HG03460 (cell line): ENCODE data around the gene NCOA3.
"Not testable (repeated sequence)": the region's sequence is repeated elsewhere in the genome, so short reads cannot be mapped to it uniquely, and the experiment has no call there.

Experiments
- ATAC-seq: cut with Tn5 transposase; IDR thresholded peaks from one replicate; pipeline ENCODE4 v1.9.1; 2021; ENCODE audit not compliant: unreplicated experiment

NCOA3 gene

DNA sequence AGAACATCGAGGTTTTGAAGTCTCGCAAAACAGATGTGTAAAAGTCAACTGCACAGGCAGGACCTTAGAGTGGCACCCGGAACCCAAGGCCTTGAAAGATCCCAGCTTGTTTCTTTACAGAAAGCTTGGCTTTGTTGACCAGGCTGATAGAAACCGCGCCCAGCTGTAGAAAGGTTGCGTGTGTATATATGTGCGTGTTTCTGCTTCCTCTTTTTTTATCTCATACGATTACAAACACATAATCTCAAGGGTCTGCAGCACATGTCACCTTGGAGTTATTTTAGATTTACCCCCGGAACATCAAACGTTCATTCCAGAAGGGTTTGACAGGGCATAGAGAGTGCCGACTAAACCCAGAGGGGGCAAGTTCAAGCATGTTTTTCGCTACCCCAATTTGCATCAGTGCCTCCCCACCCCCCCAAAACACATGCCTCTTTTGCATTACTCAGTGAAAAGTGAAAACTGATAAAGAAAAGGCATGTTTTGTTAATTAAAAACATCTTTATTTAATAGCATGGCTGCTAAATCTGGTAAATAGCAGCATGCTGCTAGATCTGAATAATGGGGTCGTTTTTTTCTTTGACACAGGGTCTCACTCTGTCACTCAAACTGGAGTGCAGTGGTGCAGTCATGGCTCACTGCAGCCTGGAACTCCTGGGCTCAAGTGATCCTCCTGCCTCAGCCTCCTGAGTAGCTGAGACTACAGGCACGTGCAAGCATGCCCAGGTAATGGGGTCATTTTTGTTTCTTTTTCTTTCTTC, 33.2 kb upstream of the NCOA3 start:
- peak; percentile 53 for ATAC-seq

DNA sequence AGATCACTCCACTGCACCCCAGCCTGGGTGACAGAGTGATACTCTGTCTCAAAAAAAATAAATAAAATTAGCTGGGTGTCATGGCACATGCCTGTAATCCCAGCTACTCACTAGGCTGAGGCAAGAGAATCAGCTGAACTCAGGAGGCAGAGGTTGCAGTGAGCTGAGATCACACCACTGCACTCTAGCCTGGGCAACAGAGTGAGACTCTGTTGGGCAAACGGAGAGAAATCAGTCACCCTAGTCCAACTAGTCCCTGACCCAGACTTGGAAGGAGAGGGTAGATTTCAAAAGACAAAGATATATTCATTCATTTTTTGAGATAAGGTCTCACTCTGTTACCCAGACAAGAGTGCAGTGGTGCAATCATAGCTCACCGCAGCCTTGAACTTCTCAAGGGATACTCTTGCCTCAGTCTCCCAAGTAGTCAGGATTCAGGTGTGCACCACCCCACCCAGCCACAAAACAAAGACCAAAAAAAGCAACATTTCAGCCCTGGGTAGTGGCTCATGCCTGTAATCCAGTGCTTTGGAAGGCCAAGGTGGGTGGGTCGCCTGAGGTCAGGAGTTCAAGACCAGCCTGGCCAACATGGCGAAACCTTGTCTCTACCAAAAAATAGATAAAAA, 26.2 kb upstream of the NCOA3 start:
- no peak for ATAC-seq

DNA sequence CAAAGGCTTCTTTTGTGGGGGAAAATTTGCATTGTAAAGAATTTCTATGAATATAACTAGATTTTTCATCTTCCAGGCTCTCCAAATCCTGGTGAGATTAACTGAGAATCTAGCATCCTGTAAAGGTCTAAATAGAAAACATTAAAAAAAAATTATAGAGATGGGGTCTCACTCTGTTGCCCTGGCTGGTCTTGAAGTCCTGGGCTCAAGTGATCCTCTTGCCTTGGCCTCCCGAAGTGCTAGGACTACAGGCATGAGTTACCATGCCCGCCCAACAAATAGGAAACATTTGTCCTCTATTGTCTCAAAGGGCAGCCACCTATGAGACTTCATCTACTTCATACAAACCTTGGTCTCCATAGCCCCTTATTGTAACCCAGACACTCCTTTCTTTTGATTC, 25.2 kb upstream of the NCOA3 start:
- ATAC-seq, result no peak

DNA sequence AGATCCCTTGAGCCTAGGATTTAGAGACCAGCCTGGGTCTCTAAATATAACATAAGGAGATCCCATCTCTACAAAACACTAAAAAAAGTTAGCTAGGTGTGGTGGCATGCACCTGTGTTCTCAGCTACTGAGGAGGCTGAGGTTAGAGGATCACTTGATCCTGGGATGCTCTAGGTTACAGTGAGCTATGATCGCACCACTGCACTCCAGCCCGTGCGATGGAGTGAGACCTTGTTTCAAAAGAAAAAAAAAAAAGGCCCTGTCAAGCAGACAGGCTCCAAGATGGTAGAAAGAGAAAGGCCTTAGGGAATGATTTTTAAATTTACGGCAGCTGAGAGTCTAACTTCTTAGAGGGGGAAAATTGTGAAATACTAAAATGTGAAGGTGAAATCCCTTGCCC, 22.6 kb upstream of the NCOA3 start:
- no peak for ATAC-seq

DNA sequence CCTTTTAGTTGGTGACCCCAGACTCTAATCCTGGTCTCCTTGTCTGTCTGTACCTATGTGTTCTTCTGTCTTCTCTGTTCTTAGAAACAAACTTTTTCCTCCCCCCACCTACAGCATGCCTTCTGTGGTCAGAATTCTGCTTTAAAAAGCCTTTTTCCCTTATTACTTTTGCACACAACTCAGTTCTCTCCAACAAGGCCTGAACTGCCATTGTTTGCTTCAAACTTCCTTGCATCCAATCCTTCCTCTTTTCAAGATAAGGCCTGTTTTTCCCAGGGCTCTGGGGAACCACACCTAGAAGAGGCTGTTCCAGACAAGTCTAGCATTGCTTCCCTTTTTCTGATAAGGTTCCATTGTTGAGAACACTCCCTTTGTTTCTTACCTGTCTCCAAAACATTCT, 22.2 kb upstream of the NCOA3 start:
- ATAC-seq, result no peak

DNA sequence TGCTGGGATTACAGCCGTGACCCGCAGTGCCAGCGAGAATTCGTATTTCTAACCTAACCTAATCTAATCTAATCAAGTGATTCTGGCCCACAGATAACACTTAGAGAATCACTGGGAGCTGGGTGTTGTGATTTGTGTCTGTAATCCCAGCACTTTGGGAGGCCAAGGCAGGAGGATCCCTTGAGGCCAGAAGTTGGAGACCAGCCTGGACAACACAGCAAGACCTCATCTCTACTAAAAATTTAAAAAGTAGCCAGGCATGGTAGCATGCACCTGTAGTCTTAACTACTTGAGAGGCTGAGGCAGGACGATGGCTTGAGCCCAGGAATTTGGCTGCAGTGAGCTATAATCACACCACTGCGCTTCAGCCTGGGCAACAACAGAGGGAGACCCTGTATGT, 21.4 kb upstream of the NCOA3 start:
- ATAC-seq, result no peak

DNA sequence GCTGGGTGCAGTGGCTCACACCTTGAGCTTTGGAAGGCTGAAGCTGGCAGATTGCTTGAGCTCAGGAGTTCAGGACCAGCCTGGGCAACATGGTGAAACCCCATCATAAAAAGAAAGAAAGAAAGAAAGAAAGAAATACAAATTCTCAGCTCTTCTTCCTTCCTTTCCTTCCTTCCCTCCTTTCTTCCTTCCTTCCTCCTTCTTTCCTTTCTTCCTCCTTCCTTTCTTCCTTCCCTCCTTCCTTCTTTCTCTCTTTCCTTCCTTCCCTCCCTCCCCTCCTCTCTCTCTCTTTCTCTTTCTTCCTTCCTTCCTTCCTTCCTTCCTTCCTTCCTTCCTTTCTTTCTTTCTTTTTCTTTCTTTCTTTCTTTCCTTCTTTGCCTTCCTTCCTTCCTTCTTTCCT, 21.0 kb upstream of the NCOA3 start:
- no peak for ATAC-seq

DNA sequence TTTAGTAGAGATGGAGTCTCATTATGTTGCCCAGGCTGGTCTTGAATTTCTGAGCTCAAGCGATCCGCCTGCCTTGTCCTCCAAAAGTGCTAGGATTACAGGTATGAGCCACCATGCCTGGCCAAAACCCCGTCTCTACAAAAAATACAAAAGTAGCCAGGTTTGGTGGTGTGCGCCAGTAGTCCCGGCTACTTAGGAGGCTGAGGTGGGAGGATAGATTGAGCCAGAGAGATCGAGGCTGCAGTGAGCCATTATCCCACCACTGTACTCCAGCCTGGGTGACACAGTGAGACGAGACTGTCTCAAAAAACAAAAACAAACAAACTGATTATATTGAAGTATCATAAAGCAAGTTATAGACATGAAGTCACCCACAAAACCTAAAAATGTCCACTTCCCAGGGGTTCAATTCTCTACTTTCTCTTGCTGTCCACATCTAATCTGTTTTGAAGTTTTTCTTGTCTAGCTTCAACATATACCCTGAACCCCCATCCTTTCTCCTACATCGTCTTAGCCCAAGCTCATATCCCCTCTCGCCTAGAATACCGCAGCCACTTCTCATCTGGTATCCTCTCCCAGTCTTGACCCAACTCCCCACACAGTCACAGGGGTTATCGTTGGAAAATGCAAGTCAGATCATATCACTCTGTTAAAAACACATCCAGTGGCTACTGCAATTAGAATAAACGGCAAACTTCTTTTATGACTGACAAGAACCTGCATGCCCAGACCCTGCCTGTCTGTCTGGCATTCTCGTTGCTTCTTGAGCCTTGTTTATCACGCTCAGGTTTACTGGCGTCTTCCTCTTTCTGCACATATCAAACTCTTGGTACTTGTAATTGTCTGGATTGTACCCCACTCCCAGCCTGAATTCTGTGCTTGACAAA, 20.1 kb upstream of the NCOA3 start:
- no peak for ATAC-seq

DNA sequence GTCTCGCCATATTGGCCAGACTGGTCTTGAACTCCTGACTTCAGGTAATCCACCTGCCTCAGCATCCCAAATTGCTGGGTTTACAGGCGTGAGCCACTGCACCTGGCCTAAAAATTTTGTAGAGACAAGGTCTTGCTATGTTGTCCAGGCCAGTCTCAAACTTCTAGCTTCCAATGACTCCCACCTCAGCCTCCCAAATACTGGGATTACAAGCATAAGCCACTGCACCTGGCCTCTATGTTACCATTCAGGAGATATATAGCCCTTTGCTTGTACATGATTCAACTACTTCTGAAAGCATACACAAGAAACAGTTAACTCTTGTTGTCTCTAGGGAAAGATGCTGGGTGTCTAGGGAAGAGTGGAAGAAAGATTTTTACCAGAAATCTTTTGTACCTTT, 19.0 kb upstream of the NCOA3 start:
- ATAC-seq, result no peak

DNA sequence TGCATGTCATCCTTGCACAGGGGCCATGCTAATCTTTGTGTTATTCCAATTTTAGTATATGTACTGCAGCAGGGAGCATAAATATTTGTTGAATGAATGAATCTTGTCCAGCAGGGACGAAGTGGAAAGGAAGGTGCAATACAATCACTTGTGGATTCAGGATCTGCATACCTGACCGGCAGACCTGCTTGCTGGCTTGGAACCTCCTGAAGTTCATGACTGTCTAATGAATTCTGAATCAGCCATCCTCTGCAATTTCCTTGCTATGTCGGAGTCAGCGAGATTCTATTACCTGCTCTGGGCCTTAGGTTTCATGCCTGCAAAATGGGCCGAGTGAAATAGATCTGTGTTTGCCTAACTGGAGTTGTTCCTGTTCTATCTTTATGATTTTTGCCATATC, 17.4 kb upstream of the NCOA3 start:
- no peak for ATAC-seq

DNA sequence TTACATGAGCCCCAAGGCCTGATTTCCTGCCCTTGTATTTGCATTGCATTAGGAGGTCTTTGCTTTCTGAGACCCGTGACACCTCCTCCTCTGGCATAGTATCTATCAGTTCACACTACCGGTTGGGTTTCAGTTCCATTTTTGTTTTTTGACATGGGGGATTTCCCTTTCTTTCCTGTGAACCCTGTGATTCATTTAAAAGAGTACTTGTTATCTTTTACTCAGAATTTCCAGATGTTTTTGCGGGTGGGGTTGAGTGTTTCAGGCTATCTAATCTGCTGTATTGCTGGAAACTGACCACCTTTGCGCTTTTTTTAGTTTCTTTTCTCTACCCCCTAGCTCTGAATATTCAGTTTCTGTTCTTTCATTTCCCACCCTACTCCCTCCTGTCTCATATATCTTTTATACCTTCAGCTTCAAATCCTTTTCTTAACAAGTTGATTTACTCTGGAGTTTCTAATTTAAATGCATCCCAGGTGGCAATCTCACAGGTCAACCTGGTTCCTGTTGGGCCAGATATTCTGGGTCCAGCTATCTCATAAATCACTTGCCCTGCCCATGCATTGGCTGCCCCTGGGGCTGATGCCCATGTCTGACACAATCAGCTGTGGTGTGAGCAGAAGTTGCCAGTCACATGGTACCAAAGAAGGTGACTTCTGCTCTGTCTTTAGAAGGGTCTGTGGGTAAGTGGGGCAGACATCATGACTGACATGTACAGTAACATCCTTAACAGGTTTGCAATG, 14.3 kb upstream of the NCOA3 start:
- peak; percentile 83 for ATAC-seq

DNA sequence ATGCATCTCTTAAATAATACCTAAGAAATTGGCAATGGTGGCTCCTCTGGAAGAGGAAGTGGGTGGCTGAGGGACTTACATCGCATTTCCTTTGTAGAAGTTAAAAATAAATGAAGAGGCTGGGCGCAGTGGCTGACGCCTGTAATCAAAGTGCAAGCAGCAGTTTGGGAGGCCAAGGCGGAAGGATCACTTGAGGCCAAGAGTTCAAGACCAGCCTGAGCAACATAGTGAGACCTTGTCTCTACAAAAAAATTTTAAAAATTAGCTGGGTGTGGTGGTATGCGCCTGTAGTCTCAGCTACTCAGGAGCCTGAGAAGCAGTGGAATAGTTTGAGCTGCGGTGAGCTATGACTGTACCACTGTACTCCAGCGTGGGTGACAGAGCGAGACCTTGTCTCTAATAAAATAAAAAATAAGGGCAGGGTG, 12.2 kb upstream of the NCOA3 start:
- ATAC-seq, result no peak

DNA sequence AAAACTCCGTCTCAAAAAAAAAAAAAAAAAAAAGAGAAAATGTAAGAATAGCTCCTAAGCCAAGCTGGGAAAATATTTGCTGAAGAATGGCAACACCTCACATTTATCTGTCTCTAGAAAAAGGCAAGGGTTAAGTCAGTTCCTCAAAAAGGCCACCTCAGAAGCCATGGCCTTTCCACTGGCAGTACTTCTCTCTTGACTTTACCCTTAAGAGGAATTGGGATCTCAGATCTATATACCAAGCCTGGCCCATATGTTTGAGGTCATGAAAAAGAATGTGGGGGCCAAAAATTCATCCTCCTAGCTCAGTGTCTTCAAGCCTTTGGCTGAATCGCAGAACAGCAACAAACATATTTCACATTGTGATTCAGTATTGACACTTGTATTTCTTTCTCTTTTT, 10.9 kb upstream of the NCOA3 start:
- ATAC-seq, result no peak

DNA sequence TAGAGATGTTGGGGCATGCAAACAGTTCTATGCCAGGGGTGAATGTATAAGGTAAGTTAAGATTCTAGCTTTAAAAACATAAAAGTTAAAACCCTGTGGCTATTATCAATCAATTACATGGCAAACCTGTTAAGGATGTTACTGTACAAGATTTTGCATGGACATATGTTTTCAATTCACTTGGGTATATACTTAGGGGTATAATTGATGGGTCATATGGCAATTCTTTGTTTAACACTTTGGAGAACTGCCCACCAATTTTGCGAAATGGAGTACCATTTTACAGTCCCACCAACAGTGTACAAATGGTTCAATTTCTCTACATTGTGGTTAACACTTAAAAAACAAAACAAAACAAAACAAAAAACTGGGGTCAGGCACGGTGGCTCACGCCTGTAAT, 9.4 kb upstream of the NCOA3 start:
- no peak for ATAC-seq

DNA sequence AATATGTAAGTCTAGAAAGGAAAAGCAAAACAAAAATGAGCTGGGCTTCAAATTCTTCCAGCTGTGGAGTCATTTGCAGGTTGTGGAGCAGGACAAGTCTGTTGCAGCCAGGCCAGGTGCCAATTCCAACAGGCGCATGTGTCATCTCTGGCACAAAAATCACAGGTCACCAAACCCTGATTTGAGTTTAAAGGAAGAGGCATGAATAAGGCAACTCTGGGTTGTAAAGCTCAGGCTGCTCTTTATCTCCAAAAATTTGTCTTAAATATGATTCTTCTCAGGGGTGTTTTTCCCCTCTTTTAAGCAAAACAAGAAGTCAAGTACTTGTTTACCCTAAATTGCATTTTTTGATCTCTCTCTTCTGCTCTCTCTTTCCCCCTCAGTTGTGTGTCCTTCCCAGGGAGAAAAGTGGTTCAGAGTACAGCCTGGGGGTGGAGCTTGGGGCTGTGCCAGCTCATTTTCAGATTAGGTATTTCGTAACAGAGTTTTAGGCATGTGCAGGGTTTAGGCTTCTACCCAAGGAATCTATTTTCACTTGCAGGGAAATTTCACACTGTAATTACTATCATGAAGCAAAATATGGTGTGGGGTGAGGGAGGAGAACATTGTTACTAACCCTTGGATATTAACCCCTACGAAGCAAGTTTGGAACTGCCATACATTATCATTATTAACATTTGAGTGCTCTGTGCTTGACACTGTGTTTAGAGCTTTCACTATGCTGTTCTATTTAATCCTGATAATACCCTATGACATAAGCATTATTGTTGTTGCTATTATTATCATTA, 8.3 kb upstream of the NCOA3 start:
- no peak for ATAC-seq

DNA sequence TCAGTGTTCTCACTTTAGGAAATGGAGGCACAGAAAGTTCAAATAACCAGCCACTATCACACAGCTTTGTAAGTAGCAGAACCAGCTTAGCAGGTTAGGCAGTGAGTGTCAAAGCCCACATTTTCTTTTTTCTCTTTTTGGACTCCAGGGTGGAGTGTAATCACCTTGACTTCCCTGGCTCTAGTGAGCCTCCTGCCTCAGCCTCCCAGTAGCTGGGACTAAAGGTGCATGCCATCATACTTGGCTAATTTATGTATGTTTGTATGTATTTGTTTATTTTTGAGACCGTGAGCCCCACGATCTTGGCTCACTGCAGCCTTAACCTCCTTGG, 7.8 kb upstream of the NCOA3 start:
- no peak for ATAC-seq

DNA sequence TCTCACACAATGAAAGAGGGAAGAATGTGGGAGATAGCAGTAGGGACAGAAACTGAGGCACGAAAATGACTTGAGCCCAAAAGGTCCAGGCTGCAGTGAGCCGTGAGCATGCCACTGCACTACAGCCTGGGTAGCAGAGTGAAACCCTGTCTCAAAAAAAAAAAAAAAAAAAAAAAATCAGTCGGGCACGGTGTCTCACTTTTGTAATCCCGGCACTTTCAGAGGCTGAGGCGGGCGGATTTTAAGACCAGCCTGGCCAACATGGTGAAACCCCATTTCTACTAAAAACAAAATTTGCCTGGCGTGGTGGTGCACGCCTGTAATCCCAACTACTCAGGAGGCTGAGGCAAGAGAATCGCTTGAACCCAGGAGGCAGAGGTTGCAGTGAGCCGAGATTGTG, 7.1 kb upstream of the NCOA3 start:
- not testable (repeated sequence) for ATAC-seq

DNA sequence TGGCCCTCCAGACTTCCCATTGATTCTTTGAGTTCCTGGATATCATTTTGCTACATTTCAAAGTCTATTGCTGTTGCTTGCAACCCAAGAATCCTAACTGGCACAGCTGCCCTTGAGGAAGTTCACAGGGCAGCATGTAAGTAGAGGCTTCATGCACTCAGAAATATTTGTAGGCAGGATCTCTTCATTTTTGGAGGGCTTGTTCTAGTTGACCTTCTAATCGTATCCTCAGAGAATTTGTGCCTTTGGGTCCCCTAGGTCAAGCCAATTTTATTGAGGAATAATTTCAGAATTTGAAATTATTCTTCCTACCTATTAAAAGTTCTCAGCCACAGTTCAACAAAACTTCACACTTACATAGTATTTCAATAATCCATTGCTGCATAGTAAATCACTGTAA, 5.6 kb upstream of the NCOA3 start:
- ATAC-seq, result no peak

DNA sequence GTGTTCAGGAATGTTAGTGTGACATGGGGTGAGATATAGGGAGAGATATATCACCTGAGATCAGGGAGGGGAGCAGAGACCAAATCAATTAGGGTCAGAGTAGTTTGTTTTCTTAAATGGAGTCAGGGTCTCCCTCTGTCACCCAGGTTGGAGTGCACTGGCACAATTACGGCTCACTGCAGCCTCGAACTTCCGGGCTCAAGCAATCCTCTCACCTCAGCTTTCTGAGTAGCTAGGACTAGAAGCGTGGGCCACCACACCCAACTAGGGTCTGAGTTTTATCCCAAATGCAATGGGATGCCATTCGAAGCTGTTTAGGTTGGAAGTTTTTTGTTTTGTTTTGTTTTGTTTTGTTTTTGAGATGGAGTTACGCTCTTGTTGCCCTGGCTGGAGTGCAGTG, 3.1 kb upstream of the NCOA3 start:
- no peak for ATAC-seq

DNA sequence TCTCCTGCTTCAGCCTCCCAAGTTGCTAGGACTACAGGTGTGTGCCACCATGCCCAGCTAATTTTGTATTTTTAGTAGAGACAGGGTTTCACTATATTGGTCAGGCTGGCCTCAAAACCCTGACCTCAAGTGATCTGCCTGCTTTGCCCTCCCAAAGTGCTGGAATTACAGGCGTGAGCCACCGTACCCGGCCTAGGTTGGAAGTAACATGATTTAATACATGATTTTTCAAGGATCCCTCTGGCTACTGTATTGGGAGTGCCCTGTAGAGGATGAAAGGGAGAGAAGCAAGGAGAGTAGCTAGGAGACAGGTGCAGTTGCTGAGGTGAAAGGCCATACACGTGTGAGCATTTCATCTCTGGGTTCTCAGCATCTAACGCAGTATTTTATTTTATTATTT, 2.6 kb upstream of the NCOA3 start:
- no peak for ATAC-seq

DNA sequence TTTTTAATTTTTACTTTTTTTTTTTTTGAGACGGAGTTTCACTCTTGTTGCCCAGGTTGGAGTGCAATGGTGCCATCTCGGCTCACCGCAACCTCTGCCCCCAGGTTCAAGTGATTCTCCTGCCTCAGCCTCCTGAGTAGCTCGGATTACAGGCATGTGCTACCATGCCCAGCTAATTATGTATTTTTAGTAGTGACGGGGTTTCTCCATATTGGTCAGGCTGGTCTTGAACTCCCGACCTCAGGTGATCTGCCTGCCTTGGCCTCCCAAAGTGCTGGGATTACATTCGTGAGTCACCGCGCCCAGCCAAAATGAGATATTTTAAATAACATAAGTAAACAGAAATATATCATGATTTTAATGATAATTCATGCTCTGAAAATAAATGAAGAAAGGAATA, 1.6 kb upstream of the NCOA3 start:
- ATAC-seq, result not testable (repeated sequence)
